ENCODE measurements around the gene MAGI2. TPM values are rescaled to one million over a fixed set of nuclear protein-coding genes. Genes with fewer than 3 reads are reported as not detected.

MAGI2 gene
- total and polyA plus RNA-seq, 2 donors from 2014 or later: 4.4 to 9.0 TPM

- no peak for FAIRE-seq
- H3K9ac ChIP-seq (ENCODE audit: low read length in 3 of 3): peak overlapping the region in 1 of 3 donors; percentile 26
- TF ChIP-seq CTCF (IDR thresholded peaks at IDR 0.05; ENCODE audit: borderline replicate concordance, extremely low read depth, insufficient read depth): peak; percentile 20
Measured at GRCh38 chr7:78019447-78020135, 1433.9 kb downstream of the MAGI2 start.

GRCh38 chr7:78018641-78019446 is 1434.6 kb downstream of the MAGI2 start:
- H3K9ac ChIP-seq (ENCODE audit: low read length in 3 of 3): peak overlapping the region in 2 of 3 donors; percentile 24 to 52
- peak; percentile 28 to 74 (median 60) for DNase-seq
- H3K27ac ChIP-seq (ENCODE audit: low read depth in 2 of 2, low read length in 2 of 2): peak overlapping the region; percentile 16 to 74
- no peaks in the 10 kb centered on the region for H3K27me3 ChIP-seq (ENCODE audit: control insufficient read depth, insufficient read depth, low read length)
- peaks cover 0 to 11% (median 3%) of the 10 kb centered on the region in 3 donors for H3K4me1 ChIP-seq (ENCODE audit: control insufficient read depth in 2 of 3, insufficient read depth in 2 of 3, low read depth in 1 of 3, low read length in 3 of 3)
- H3K4me3 ChIP-seq (ENCODE audit: low read length in 3 of 3): peak overlapping the region; percentile 31 to 63 (median 54)
- H3K9me3 ChIP-seq (ENCODE audit: control insufficient read depth in 2 of 3, insufficient read depth in 1 of 3, low read length in 3 of 3): no peaks in the 10 kb centered on the region
- no peaks in the 10 kb centered on the region for H3K36me3 ChIP-seq (ENCODE audit: control insufficient read depth in 2 of 3, insufficient read depth in 3 of 3, low read length in 3 of 3)
- no peak for TF ChIP-seq CTCF (IDR thresholded peaks at IDR 0.05; ENCODE audit: borderline replicate concordance, extremely low read depth, insufficient read depth)
- no peak for FAIRE-seq
- intact Hi-C loops (cut with DNase I): no loop called here

More at GRCh38 chr7:78019447-78020135, 1433.9 kb downstream of the MAGI2 start:
- Histone ChIP-seq H3K36me3 (ENCODE audit: control insufficient read depth in 2 of 3, insufficient read depth in 3 of 3, low read length in 3 of 3) (no peaks in the 10 kb centered on the region), H3K27me3 (ENCODE audit: control insufficient read depth, insufficient read depth, low read length) (no peaks in the 10 kb centered on the region), H3K9me3 (ENCODE audit: control insufficient read depth in 2 of 3, insufficient read depth in 1 of 3, low read length in 3 of 3) (no peaks in the 10 kb centered on the region), H3K27ac (ENCODE audit: low read depth in 2 of 2, low read length in 2 of 2) (peak overlapping the region; percentile 82 to 84), H3K4me1 (ENCODE audit: control insufficient read depth in 2 of 3, insufficient read depth in 2 of 3, low read depth in 1 of 3, low read length in 3 of 3) (peaks cover 0 to 11% (median 3%) of the 10 kb centered on the region in 3 donors), H3K4me3 (ENCODE audit: low read length in 3 of 3) (peak overlapping the region; percentile 57 to 72 (median 62))
- peak; percentile 91 to 98 (median 94) for DNase-seq
- intact Hi-C loops (cut with DNase I): no loop called here

GRCh38 chr7:78017591-78018100 is 1435.8 kb downstream of the MAGI2 start:
- peak overlapping the region; percentile 3 to 9 (median 9) for H3K4me3 ChIP-seq (ENCODE audit: low read length in 3 of 3)
- H3K9ac ChIP-seq (ENCODE audit: low read length in 3 of 3): no peak overlapping the region
- no peaks in the 10 kb centered on the region for H3K36me3 ChIP-seq (ENCODE audit: control insufficient read depth in 2 of 3, insufficient read depth in 3 of 3, low read length in 3 of 3)
- no peak for TF ChIP-seq CTCF (IDR thresholded peaks at IDR 0.05; ENCODE audit: borderline replicate concordance, extremely low read depth, insufficient read depth)
- H3K9me3 ChIP-seq (ENCODE audit: control insufficient read depth in 2 of 3, insufficient read depth in 1 of 3, low read length in 3 of 3): no peaks in the 10 kb centered on the region
- H3K4me1 ChIP-seq (ENCODE audit: control insufficient read depth in 2 of 3, insufficient read depth in 2 of 3, low read depth in 1 of 3, low read length in 3 of 3): peaks cover 0 to 11% (median 3%) of the 10 kb centered on the region in 3 donors
- FAIRE-seq (no peak), DNase-seq (peak in 1 of 5 donors; percentile 5)
- H3K27me3 ChIP-seq (ENCODE audit: control insufficient read depth, insufficient read depth, low read length): no peaks in the 10 kb centered on the region
- intact Hi-C loops (cut with DNase I): no loop called here
- H3K27ac ChIP-seq (ENCODE audit: low read depth in 2 of 2, low read length in 2 of 2): no peak overlapping the region
